HPDE6-E6E7 (cell line): Measurements from ENCODE around the gene SLC25A31.
A peak's percentile ranks its signal among the peaks of the same experiment; 100 is the strongest.

Experiments
- DNase-seq: peaks from one replicate; pipeline ENCODE4 v3.0.0; 2011; ENCODE audit warnings: missing footprints; ENCODE audit errors: extremely low spot score

Gene SLC25A31

DNA sequence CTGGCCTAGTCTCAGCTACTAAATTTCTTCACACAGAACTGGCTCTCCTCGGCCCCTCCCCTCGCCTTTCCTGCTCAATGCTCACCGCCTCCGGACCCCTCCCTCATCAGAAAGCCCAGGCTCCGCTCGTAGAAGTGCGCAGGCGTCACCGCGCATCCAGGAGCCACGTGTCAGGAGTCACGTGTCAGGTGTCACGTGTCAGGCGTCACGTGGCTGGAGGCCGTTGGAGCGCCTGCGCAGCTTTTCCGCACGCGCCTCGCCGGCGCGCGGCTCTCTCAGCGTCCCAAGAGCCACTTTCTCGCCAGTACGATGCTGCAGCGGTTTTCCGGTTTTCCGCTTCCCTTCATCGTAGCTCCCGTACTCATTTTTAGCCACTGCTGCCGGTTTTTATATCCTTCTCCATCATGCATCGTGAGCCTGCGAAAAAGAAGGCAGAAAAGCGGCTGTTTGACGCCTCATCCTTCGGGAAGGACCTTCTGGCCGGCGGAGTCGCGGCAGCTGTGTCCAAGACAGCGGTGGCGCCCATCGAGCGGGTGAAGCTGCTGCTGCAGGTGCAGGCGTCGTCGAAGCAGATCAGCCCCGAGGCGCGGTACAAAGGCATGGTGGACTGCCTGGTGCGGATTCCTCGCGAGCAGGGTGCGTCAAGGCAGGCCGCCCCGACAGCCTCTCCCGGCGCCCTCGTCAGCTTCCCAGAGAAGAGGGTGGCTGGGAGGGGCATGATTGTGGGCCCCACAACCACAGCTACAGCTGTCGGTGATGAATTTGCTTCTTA, at the start of gene SLC25A31:
Gene SLC25A31, plus strand, starts transcription at position 259 of the 772 bp plus-strand sequence. Its CDS starts 146 bp downstream, at position 405.
- no peak for DNase-seq

DNA sequence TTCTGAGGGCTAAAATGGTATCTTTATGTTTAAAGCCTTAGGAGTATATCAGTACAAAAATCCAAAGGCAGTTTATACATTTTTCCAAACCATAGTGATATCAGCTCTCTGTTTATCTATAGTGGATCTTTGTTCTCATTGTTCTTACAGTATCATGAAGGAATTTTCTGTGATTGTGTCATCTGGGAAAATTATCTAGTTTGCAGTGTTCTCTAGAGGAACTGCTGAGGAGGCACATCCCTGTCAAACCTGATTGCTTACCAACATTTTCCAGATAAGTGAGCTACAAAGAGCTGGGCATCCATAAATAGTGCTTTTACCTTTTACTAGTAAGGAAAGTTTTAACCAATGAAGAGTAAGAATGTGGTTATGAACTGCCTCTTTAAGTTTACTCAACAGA, 44.9 kb upstream of the SLC25A31 start:
- no peak for DNase-seq

- no peak for DNase-seq
Measured at GRCh38 chr4:127686658-127687057, 43.5 kb upstream of the SLC25A31 start.

GRCh38 chr4:127687580-127687979, 42.6 kb upstream of the SLC25A31 start:
- DNase-seq = no peak

GRCh38 chr4:127698789-127699200, 31.4 kb upstream of the SLC25A31 start:
- peak; percentile 76 for DNase-seq

DNA sequence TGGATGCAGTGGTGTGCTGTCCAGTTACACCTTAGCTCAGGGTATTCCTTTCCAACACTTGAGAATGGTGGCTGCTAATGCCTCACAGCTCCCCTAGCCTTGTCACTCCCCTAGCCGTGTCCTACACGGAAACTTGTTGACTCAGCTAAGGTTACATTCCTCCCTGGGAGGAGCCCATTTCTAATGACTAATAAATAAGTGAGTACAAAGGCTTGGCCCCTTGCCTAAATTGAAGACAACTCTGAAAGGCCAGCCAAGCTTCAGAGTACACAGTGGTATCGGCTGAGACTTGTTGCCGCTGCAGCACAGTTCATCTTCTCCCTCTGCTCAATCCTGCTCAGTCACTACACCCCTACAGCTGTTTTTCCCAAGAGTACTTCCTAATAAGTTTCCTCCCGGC, 21.2 kb upstream of the SLC25A31 start:
- peak; percentile 88 for DNase-seq

- no peak for DNase-seq
Measured at GRCh38 chr4:127709456-127709855, 20.7 kb upstream of the SLC25A31 start.

GRCh38 chr4:127731406-127731805, 1.2 kb downstream of the SLC25A31 start:
- DNase-seq = no peak

DNA sequence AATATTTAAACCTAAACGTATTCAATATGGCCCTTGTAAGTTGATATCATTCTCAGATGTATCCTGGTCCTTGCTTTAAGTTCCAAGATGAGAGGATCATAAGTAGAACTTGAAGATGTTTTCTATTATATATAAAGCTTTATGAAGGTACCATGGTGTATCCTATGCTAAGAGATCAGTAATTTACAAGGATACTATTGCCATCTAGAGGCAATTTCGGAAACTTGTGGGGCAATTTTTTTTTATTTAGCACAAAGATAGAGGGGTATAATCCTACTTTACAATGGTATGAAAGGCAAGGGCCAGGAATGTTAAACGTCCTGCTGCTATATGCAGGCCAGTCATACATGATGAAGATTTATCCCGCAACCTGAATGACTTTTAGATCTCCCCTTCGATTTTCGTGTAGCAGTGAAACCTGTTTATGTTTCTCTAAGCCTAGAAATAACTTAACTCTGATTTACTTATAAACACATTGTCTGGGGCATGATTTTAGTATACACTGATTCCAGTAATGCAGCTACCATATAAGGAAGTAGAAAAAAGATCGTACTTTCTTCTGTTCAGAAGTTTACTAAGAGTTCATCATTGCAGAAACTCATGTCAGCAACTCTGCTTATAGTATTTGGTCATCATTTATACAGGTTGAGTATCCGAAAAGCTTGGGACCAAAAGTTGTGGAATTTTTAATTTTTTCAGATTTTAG, 2.6 kb downstream of the SLC25A31 start:
- peak; percentile 14 for DNase-seq

GRCh38 chr4:127734976-127735375, 4.8 kb downstream of the SLC25A31 start:
- DNase-seq = no peak

DNA sequence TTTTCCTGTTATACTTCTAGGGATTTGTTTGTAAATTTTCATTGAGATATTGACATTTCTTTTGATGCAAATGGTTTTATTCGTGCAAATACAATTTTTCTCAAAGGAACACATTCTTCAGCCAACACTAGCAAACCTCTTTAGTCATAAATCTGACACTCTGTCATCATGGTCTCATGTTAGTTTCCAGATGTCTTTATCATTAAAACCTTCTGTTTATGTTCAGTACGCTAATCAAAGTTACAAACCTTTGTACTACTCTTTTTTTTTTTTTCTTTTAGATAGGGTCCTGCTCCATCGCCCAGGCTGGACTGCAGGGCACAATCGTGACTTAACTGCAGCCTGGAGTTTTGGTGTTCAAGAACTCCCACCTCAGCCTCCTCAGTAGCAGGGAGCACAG, 7.1 kb downstream of the SLC25A31 start:
- no peak for DNase-seq

DNA sequence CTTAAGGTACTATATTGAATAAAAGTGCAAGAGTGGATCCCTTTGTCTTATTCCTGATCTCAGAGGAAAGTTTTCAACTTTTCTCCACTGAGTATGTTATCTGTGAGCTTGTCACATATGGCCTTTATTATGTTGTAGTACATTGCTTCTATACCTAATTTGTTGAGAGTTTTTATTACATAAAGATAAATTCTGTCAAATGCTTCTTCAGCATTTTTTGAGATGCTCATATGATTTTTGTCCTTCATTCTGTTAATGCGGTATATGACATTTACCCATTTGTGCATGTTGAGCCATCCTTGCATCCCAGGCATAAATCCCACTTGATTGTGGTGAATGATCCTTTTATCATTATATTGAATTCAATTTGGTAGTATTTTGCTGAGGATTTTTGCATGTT, 11.0 kb downstream of the SLC25A31 start:
- no peak for DNase-seq

- DNase-seq = no peak
Measured at GRCh38 chr4:127747883-127748282, 17.7 kb downstream of the SLC25A31 start.

- no peak for DNase-seq
Measured at GRCh38 chr4:127748957-127749356, 18.8 kb downstream of the SLC25A31 start.

GRCh38 chr4:127756906-127757305, 26.7 kb downstream of the SLC25A31 start:
- DNase-seq = no peak

GRCh38 chr4:127759228-127759820, 29.1 kb downstream of the SLC25A31 start:
- no peak for DNase-seq

DNA sequence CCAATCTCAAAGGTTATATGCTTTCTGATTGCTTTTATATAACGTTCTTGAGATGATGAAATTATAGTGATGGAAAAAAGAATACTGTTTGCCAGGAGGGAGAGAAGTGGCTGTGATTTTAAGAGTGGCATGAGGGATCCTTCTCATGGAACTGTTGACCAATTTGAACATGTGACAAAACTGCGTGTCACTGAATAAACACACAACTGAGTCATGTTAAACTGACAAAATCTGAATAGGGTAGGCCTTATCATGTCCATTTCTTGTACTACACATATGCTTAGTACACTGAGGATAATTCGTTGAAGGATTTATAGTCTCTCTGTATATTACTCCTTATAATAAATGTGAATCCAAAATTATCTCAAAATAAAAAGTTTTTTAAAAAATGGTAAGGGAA, 29.7 kb downstream of the SLC25A31 start:
- no peak for DNase-seq

DNA sequence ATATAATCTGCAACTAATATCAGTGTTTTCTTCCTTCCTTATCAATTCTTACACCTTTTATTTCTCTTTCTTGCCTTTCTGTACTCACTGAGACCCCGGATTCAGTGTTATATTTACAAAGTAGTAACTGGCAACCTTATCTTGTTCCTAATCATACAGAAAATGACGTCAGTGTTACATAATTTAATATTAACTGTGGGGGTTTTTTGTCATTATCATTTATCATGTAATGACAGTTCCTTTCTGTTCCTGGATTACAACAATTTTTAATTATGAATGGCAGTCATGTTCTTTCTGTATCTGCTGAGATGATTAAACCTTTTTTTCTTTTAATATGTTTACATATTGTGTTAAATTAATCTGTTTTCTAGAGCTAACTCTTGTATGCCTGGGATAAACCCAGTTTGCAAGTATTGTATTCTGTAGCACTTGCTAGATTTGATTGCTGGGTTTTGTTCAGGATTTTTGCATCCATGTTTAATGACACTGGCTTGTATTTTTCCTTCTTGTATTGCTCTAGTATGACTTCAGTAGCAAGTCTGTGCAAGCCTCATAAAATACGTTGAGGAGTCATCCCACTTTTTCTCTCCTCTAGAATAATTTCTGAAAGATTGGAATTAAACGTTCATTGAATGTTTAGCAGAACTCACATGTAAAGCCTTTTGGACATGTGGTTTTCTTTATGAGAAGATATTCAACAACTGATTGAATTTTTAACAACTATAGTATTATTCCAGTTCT, 41.5 kb downstream of the SLC25A31 start:
- DNase-seq = no peak

DNA sequence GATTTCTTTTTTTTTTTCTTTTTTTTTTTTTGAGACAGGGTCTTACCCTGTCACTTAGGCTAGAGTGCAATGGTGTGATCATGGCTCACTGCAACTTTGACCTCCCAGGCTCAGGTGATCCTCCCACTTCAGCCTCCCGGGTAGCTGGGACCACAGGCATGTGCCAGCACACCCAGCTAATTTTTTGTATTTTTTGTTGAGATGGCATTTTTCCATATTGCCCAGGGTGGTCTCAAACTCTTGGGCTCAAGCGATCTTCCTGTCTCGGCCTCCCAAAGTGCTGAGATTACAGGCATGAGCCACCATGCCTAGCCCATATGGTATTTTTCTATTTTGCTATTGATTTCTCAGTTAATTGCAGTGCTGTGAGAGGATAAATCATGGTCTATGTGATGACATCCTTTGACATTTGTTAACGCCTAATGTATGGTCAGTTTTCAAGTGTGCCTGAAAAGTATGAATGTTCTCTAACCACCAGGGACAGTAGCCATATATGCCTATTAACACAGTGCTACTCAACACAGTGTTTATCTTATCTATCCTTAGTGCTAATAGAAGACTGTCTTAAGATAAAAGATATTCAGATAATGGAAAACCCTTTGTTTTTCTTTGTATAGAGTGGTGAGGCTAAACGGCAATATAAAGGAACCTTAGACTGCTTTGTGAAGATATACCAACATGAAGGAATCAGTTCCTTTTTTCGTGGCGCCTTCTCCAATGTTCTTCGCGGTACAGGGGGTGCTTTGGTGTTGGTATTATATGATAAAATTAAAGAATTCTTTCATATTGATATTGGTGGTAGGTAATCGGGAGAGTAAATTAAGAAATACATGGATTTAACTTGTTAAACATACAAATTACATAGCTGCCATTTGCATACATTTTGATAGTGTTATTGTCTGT, 42.8 kb downstream of the SLC25A31 start:
- DNase-seq = no peak

DNA sequence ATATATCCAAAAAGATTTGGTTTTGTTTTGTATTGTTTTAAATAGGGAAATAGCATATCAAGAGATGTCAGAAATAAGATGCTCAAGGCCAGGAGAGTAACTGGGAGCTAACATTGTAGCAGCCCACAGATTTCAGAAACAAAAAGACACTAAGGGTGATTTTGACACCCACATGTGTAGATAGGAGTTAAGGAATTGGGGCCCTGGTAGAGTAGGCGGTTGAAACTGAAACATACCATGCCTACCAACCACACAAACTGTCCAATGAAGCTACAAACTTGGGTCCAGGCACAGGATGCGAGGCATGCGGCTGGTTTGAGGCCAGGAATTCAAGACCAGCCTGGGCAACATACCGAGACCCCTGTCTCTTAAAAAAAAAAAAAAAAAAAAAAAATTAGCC, 45.6 kb downstream of the SLC25A31 start:
- DNase-seq = no peak

- no peak for DNase-seq
Measured at GRCh38 chr4:127776620-127777019, 46.4 kb downstream of the SLC25A31 start.
